PC-9 (cell line): ENCODE results near the gene SNTG2. TPM values are rescaled to one million over a fixed set of nuclear protein-coding genes. Genes with fewer than 3 reads are reported as not detected.

Experiments used
- BruUV-seq: library from RNA; stranded (reverse); fragments of 400-500 nt; replicated peaks from 2 replicates; lab custom pipeline; 2021; lab: Mats Ljungman, UMichigan
- CTCF ChIA-PET: fragments of 300-600 bp; sonication (Branson Sonifier 250); formaldehyde crosslinking; loops from one replicate; lab custom pipeline; 2022; ENCODE audit warnings: antibody characterized with exemption; lab: Charles Lee
- POLR2A ChIA-PET: fragments of 300-600 bp; sonication (Branson Sonifier 250); formaldehyde crosslinking; loops from one replicate; lab custom pipeline; 2022; ENCODE audit warnings: antibody characterized with exemption; ENCODE audit not compliant: unreplicated experiment; lab: Charles Lee
- DNase-seq, 2 experiments: peaks; one replicate each; pipeline versions ENCODE4 v3.0.0 to v3.0.0-alpha.2; 2015 to 2022; ENCODE audit warnings: mixed read lengths in 1 of 2
- H2AFZ ChIP-seq: fragments of 200-600 bp; sonication (generic); 2 replicates; pipeline ENCODE4 v1.8.1; 2017; ENCODE audit warnings: antibody characterized with exemption
- H3F3A ChIP-seq: fragments of 200-600 bp; sonication (generic); 2 replicates; pipeline ENCODE4 v1.8.1; 2017; ENCODE audit warnings: antibody characterized with exemption, mild to moderate bottlenecking, low read depth; ENCODE audit not compliant: insufficient read depth
- H3K27ac ChIP-seq: fragments of 200-600 bp; sonication (generic); 2 replicates; pipeline ENCODE4 v1.6.1; 2016; ENCODE audit warnings: mixed run types
- H3K27me3 ChIP-seq: fragments of 200-600 bp; sonication (generic); 2 replicates; pipeline ENCODE4 v1.6.1; 2016; ENCODE audit warnings: low read depth, mixed run types; ENCODE audit not compliant: insufficient read depth
- H3K36me3 ChIP-seq: fragments of 200-600 bp; sonication (generic); 2 replicates; pipeline ENCODE4 v1.6.1; 2016; ENCODE audit warnings: low read depth, mixed run types
- H3K4me1 ChIP-seq: fragments of 200-600 bp; sonication (generic); replicated peaks from 2 replicates; pipeline ENCODE4 v1.6.1; 2016; ENCODE audit warnings: mixed run types; ENCODE audit not compliant: insufficient read depth
- H3K4me2 ChIP-seq: fragments of 200-600 bp; sonication (generic); 2 replicates; pipeline ENCODE4 v1.6.1; 2017; ENCODE audit warnings: mixed run types
- H3K4me3 ChIP-seq: fragments of 200-600 bp; sonication (generic); 2 replicates; pipeline ENCODE4 v1.6.1; 2016; ENCODE audit warnings: mixed run types
- H3K79me2 ChIP-seq: fragments of 200-600 bp; sonication (generic); 2 replicates; pipeline ENCODE4 v1.6.1; 2017; ENCODE audit warnings: low read depth, mixed run types
- H3K9me2 ChIP-seq: fragments of 200-600 bp; sonication (generic); 2 replicates; pipeline ENCODE4 v1.8.1; 2017; ENCODE audit warnings: mild to moderate bottlenecking; ENCODE audit not compliant: insufficient read depth
- H3K9me3 ChIP-seq: fragments of 200-600 bp; sonication (generic); 2 replicates; pipeline ENCODE4 v1.8.1; 2016; ENCODE audit warnings: low read depth; ENCODE audit not compliant: insufficient read depth
- H4K20me1 ChIP-seq: fragments of 200-600 bp; sonication (generic); 2 replicates; pipeline ENCODE4 v1.8.1; 2017; ENCODE audit not compliant: insufficient read depth
- CTCF ChIP-seq: fragments of 200-600 bp; sonication (generic); conservative IDR thresholded peaks from 2 replicates; pipeline ENCODE4 v1.6.1; 2017; ENCODE audit warnings: mixed run types, antibody characterized with exemption, mild to moderate bottlenecking, moderate library complexity
- EZH2 ChIP-seq: fragments of 200-600 bp; sonication (generic); IDR thresholded peaks from 2 replicates; pipeline ENCODE4 v1.8.0; 2017; ENCODE audit warnings: antibody characterized with exemption, low read depth
- intact Hi-C: fragments of 100-400 bp; cut with micrococcal nuclease; formaldehyde crosslinking; loops from one replicate; pipeline ENCODE4 v1.10.0; 2022; ENCODE audit not compliant: unreplicated experiment
- total RNA-seq: library from RNA; stranded (reverse); gene quantifications from 2 replicates; pipeline ENCODE4 v1.2.3, GENCODE V29; 2021

Gene SNTG2
- total RNA-seq, 1 experiment from 2014 or later = not detected

DNA sequence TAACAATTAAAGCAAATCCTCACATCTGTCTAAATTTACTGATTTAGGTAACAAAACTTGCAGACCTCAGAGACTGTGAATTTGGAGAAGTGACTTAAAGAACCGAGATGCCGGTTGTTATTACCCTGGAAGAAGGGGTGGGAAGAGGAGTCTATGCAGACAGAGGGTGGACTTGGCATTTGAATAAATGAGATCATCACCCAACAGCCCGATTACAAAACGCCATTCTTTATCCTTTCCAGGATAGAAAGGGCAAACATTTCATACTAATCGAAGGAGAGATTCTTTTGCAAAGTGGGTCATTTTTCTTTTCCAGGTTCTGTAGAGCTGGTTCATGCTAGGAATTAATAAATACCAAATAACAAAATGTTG lies 389.5 kb downstream of the SNTG2 start:
- CTCF ChIA-PET = no interaction called here

GRCh38 chr2:1341404-1342120 lies 390.9 kb downstream of the SNTG2 start:
- Histone ChIP-seq H3K4me3 (no peak overlapping the region), H3K9me2 (no peaks in the 10 kb centered on the region), H3K36me3 (no peaks in the 10 kb centered on the region), H3K27ac (no peak overlapping the region), H3K4me1 (no peaks in the 10 kb centered on the region), H3K4me2 (no peak overlapping the region), H4K20me1 (no peaks in the 10 kb centered on the region), H3K27me3 (peaks cover 47% of the 10 kb centered on the region), H3F3A (no peaks in the 10 kb centered on the region), H3K79me2 (no peaks in the 10 kb centered on the region), H2AFZ (no peak overlapping the region), H3K9me3 (no peaks in the 10 kb centered on the region)
- ChIA-PET POLR2A (no interaction called here), CTCF (no interaction called here)
- intact Hi-C loops = no loop called here
- no peak for TF ChIP-seq EZH2
- TF ChIP-seq CTCF = no peak
- no peak for DNase-seq
- no TSS peak for BruUV-seq

More for the DNA sequence above, 389.5 kb downstream of the SNTG2 start:
- POLR2A ChIA-PET = no interaction called here
- no peaks in the 10 kb centered on the region for H3K79me2 ChIP-seq
- no peaks in the 10 kb centered on the region for H4K20me1 ChIP-seq
- no peaks in the 10 kb centered on the region for H3K4me1 ChIP-seq
- no peak for DNase-seq
- no TSS peak for BruUV-seq
- intact Hi-C loops = no loop called here
- no peak overlapping the region for H3K4me2 ChIP-seq
- H3K27me3 ChIP-seq = peaks cover 46% of the 10 kb centered on the region
- H3K9me2 ChIP-seq = no peaks in the 10 kb centered on the region
- TF ChIP-seq CTCF (no peak), EZH2 (no peak)
- no peaks in the 10 kb centered on the region for H3F3A ChIP-seq
- no peak overlapping the region for H2AFZ ChIP-seq
- H3K9me3 ChIP-seq = no peaks in the 10 kb centered on the region
- H3K36me3 ChIP-seq = no peaks in the 10 kb centered on the region
- no peak overlapping the region for H3K27ac ChIP-seq
- no peak overlapping the region for H3K4me3 ChIP-seq

- intact Hi-C loops = no loop called here
- no peaks in the 10 kb centered on the region for H4K20me1 ChIP-seq
- peaks cover 45% of the 10 kb centered on the region for H3K27me3 ChIP-seq
- no peak for TF ChIP-seq EZH2
- TF ChIP-seq CTCF = no peak
- no peak overlapping the region for H3K4me2 ChIP-seq
- DNase-seq = no peak
- H3K9me2 ChIP-seq = no peaks in the 10 kb centered on the region
- no peaks in the 10 kb centered on the region for H3K36me3 ChIP-seq
- ChIA-PET POLR2A (no interaction called here), CTCF (no interaction called here)
- no peaks in the 10 kb centered on the region for H3K4me1 ChIP-seq
- H3K27ac ChIP-seq = no peak overlapping the region
- H3F3A ChIP-seq = no peaks in the 10 kb centered on the region
- H3K4me3 ChIP-seq = no peak overlapping the region
- H3K9me3 ChIP-seq = peaks cover 8% of the 10 kb centered on the region; the same call in 1 of the 2 replicates
- no peaks in the 10 kb centered on the region for H3K79me2 ChIP-seq
- no TSS peak for BruUV-seq
- no peak overlapping the region for H2AFZ ChIP-seq
These were observed 398.1 kb downstream of the SNTG2 start for GRCh38 chr2:1348789-1349188.
